Progenitor cell of endocrine pancreas (in vitro differentiated cells): Measurements from ENCODE around the gene ZNF593. TPM values are rescaled to one million over a fixed set of nuclear protein-coding genes. Genes with fewer than 3 reads are reported as not detected.

ENCODE experiments used
- DNase-seq: peaks from one replicate; pipeline ENCODE4 v3.0.0; 2021; ENCODE audit warnings: low spot score; ENCODE audit not compliant: unreplicated experiment
- H3K27ac Mint-ChIP-seq: 2 replicates; pipeline ENCODE4 v1.8.0; 2021; ENCODE audit warnings: mild to moderate bottlenecking, moderate library complexity, mixed read lengths
- H3K27me3 Mint-ChIP-seq: 2 replicates; pipeline ENCODE4 v1.8.0; 2021; ENCODE audit warnings: mixed read lengths
- H3K36me3 Mint-ChIP-seq: 2 replicates; pipeline ENCODE4 v1.8.0; 2022; ENCODE audit warnings: mixed read lengths; ENCODE audit not compliant: insufficient read depth
- H3K4me1 Mint-ChIP-seq: 2 replicates; pipeline ENCODE4 v1.8.0; 2021; ENCODE audit warnings: low read depth, mixed read lengths
- H3K4me3 Mint-ChIP-seq: 2 replicates; pipeline ENCODE4 v1.8.0; 2021; ENCODE audit warnings: low read depth, mild to moderate bottlenecking, moderate library complexity, mixed read lengths
- H3K9me3 Mint-ChIP-seq: 2 replicates; pipeline ENCODE4 v1.8.0; 2021; ENCODE audit warnings: low read depth, mixed read lengths
- total RNA-seq: library from RNA; stranded (reverse); gene quantifications from 2 replicates; pipeline ENCODE4 v1.2.1, GENCODE V29; 2021
- TF ChIP-seq, protein P1 (sequence below): fragments of 200-600 bp; sonication (generic); IDR thresholded peaks from one replicate; pipeline ENCODE4 v1.5.0; 2021; ENCODE audit warnings: antibody characterized with exemption, mild to moderate bottlenecking; ENCODE audit not compliant: unreplicated experiment

The ZNF593 gene
- total RNA-seq, 1 donor from 2014 or later = 32.1 TPM

DNA sequence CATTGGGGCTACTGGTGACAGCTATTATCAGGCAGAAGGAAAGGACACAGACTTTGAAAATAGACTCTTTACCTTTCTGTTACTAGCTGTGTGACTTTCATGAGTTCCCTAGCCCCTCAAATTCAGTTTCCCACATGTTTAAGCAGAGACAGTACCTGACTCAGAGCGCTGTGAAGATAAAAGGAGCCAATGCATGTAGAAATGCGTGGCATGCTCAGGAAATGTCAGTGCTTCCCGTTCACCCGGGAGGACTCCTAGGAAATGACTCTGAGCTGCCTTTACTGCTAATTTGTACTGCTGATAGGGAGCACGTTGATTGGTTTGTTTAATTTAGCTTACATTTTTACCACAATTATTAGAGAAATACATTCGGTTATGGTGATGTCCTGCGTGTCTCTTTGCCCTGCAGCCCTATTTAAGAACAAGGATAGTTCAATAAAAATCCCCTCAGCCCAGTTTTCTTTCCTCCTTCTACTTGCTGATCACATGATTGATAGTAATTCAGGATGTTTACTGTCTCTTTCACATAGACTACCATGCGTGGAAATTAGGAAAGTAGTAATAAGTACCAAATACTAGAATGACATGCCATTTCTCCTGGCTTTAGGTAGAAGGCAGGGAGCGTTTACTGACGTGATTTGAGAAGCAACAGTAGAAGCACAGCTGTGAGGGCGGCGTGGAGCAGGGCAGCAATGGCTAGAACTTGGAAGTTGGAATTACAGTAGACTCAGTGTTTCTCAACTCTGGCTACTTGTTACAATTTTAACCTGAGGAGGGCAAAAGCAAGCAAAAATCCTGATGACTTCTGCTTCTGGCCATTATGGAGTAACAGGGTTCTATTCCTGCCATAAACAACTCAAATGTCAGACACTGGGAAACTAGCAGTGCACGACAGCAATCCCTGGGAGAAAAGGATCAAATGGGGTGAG lies 42.2 kb upstream of the ZNF593 start:
- Mint-ChIP-seq H3K9me3 (no peaks in the 10 kb centered on the region), H3K27me3 (peaks cover 12% of the 10 kb centered on the region), H3K27ac (no peak overlapping the region), H3K4me1 (peaks cover 4% of the 10 kb centered on the region), H3K36me3 (peaks cover 4% of the 10 kb centered on the region), H3K4me3 (no peak overlapping the region)
- DNase-seq = no peak
- TF ChIP-seq, protein P1, sequence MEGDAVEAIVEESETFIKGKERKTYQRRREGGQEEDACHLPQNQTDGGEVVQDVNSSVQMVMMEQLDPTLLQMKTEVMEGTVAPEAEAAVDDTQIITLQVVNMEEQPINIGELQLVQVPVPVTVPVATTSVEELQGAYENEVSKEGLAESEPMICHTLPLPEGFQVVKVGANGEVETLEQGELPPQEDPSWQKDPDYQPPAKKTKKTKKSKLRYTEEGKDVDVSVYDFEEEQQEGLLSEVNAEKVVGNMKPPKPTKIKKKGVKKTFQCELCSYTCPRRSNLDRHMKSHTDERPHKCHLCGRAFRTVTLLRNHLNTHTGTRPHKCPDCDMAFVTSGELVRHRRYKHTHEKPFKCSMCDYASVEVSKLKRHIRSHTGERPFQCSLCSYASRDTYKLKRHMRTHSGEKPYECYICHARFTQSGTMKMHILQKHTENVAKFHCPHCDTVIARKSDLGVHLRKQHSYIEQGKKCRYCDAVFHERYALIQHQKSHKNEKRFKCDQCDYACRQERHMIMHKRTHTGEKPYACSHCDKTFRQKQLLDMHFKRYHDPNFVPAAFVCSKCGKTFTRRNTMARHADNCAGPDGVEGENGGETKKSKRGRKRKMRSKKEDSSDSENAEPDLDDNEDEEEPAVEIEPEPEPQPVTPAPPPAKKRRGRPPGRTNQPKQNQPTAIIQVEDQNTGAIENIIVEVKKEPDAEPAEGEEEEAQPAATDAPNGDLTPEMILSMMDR = no peak

DNA sequence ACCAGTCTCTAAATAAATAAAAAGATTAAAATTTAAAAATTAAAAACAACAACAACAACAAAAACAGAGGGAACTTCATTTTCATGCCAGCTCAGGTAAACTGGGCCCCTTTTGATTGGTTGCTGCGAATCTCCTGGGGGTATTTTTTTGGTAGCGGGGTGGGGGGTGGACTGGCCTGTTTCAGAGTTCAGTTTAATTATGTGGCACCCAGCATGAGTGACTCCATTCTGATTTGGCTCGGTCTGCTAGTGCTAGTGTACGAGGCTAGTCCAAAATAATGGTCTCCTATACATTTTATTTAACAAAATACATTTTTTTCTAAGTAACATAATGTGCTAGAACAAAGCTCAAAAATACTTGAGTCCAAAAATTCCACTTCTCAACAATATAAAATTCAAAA lies 39.9 kb upstream of the ZNF593 start:
- Mint-ChIP-seq H3K4me1 (peaks cover 4% of the 10 kb centered on the region), H3K27ac (no peak overlapping the region), H3K9me3 (no peaks in the 10 kb centered on the region), H3K4me3 (no peak overlapping the region), H3K36me3 (no peaks in the 10 kb centered on the region), H3K27me3 (peaks cover 12% of the 10 kb centered on the region)
- DNase-seq = no peak
- TF ChIP-seq, protein P1 = no peak

DNA sequence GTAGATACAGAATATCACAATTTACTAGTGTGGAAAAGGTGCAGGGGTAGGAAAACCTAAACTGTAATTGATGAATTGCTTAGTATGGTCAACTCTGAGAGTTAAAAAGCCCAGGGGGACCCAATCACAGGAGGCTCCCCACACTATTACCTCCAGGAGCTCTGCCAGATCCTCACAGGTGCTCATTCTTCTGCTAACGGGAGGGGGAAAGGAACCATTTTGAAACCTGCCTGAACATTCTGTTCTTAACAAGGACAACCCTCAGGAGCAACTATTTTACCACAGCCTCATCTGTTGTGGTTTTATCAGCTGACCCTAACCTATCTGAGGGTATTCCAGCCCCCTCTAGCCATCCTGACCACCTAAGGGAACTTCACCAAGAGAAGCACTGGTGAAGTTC lies 39.0 kb upstream of the ZNF593 start:
- DNase-seq = no peak
- H3K27ac Mint-ChIP-seq = no peak overlapping the region
- peaks cover 5% of the 10 kb centered on the region for H3K9me3 Mint-ChIP-seq
- H3K27me3 Mint-ChIP-seq = peaks cover 12% of the 10 kb centered on the region
- H3K4me1 Mint-ChIP-seq = peaks cover 4% of the 10 kb centered on the region
- no peak overlapping the region for H3K4me3 Mint-ChIP-seq
- TF ChIP-seq, protein P1 = no peak
- no peaks in the 10 kb centered on the region for H3K36me3 Mint-ChIP-seq

DNA sequence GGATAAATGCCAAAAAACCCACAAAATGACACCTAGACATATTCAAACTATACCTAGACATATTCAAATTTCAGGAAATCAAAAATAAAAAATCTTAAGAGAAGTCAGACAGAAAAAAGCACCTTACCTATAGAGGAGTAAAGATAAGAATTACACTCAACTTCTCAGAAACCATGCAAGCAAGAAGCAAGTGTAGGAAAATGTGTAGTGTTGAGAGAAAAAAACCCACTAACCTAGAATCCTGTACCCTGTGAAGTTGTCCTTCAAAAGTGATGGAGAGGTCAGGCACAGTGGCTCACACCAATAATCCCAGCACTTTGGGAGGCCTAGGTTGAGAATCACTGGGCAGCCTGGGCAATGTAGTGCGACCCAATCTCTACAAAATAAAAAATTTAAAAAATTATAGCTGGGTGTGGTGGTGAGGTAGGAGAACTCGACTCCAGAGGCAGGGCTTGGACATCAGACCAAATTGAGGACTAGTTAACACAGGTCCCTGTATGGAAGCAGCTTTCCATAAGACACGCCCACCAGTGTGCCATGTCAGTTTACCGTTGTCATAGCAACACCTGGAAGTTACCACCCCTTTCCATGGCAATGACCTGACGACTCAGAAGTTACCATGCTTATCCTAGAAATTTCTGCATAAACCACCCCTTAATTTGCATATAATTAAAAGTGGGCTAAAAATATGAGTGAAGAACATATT lies 37.4 kb upstream of the ZNF593 start:
- H3K27me3 Mint-ChIP-seq = peaks cover 12% of the 10 kb centered on the region
- H3K9me3 Mint-ChIP-seq = peaks cover 5% of the 10 kb centered on the region
- TF ChIP-seq, protein P1 = no peak
- H3K36me3 Mint-ChIP-seq = no peaks in the 10 kb centered on the region
- no peak for DNase-seq
- H3K4me1 Mint-ChIP-seq = peaks cover 4% of the 10 kb centered on the region
- H3K4me3 Mint-ChIP-seq = no peak overlapping the region
- no peak overlapping the region for H3K27ac Mint-ChIP-seq

DNA sequence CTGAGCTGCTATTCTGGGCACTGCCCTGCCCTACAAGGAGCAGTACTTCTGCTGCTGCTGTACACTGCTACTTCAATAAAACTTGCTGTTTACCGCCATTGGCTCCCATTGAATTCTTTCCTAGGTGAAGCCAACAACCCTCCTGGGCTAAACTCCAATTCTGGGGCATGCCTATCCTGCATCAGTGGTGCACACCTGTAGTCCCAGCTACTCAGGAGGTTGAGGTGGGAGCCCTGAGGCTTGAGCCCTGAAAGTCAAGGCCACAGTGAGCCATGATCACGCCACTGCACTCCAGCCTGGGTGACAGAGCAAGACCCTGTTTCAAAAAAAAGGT lies 36.9 kb upstream of the ZNF593 start:
- Mint-ChIP-seq H3K4me3 (no peak overlapping the region), H3K4me1 (peaks cover 2% of the 10 kb centered on the region), H3K9me3 (peaks cover 5% of the 10 kb centered on the region), H3K27ac (no peak overlapping the region), H3K36me3 (no peaks in the 10 kb centered on the region), H3K27me3 (peaks cover 7% of the 10 kb centered on the region)
- no peak for DNase-seq
- TF ChIP-seq, protein P1 = no peak
